Activated CD4-positive, alpha-beta memory T cell treated with anti-CD3 and anti-CD28 coated beads for 36 hours (primary cell): ENCODE results near the gene CHAF1A. TPM values are rescaled to one million over a fixed set of nuclear protein-coding genes. Genes with fewer than 3 reads are reported as not detected.
A peak's percentile ranks its signal among the peaks of the same experiment; 100 is the strongest.

Experiments
- CTCF ChIA-PET: fragments of 350-600 bp; sonication (Branson Sonifier 250); formaldehyde crosslinking; loops from one replicate; lab custom pipeline; 2021; ENCODE audit warnings: antibody characterized with exemption, inconsistent platforms; lab: Charles Lee
- POLR2A ChIA-PET: fragments of 350-600 bp; sonication (Branson Sonifier 250); formaldehyde crosslinking; loops from one replicate; lab custom pipeline; 2021; ENCODE audit warnings: antibody characterized with exemption; lab: Charles Lee
- DNase-seq: peaks from one replicate; pipeline ENCODE4 v3.0.0-alpha.2; 2020
- H3K27ac Mint-ChIP-seq: one replicate; pipeline ENCODE4 v1.8.0; 2021; ENCODE audit warnings: mixed read lengths
- H3K27me3 Mint-ChIP-seq: one replicate; pipeline ENCODE4 v1.8.0; 2021; ENCODE audit warnings: mixed read lengths
- H3K36me3 Mint-ChIP-seq: one replicate; pipeline ENCODE4 v1.8.0; 2021; ENCODE audit warnings: mixed read lengths
- H3K4me1 Mint-ChIP-seq: one replicate; pipeline ENCODE4 v1.8.0; 2021; ENCODE audit warnings: low read depth, mixed read lengths
- H3K4me3 Mint-ChIP-seq: one replicate; pipeline ENCODE4 v1.8.0; 2021; ENCODE audit warnings: mild to moderate bottlenecking, mixed read lengths
- H3K9me3 Mint-ChIP-seq: one replicate; pipeline ENCODE4 v1.8.0; 2021; ENCODE audit warnings: mixed read lengths
- intact Hi-C: fragments of 100-400 bp; cut with micrococcal nuclease; formaldehyde crosslinking; loops from one replicate; pipeline ENCODE4 v1.15.1; 2023
- total RNA-seq, 2 experiments: library from RNA; stranded (reverse); gene quantifications; one replicate each; pipeline ENCODE4 v1.2.3, GENCODE V29; 2021

Gene CHAF1A
- total RNA-seq = 10 to 100 TPM; 61.6 to 63.5 TPM

DNA sequence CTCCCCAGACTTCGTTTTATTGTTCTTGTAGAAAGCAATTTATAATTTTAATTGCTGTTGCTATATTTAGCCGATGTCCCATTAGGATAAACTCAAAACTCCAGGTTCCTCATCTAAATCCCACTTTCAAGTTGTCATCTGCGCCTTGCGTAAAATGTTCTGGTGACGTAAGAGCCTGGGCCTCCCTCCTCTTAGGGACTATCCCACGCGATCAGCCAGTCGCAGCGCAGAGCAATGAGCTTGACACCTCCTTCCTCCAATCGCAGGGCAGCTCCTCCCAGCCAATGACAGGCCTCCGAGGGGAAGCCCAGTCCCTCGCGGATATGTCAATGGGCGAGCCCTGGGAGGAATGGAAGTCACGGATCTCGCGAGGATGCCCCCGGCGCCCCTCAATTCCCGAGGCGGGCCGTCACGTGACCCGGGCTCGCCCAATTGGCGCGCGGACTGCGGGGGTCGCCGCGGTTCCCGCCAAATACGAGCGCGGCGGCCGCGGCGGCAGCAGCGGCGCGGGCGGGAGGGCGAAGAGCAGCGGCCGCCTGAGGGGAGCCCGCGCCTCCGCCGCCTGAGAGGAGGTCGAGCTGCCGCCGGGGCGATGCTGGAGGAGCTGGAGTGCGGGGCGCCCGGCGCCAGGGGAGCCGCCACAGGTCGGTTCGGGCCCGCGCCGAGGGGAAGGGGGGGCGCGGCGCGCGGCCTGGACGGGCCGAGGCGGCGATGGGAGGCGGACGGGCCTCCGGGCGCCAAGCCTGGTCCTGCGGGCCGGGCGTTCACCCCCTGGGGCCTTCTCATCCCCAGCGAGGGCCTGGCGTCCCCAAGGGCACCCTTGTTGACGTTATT is at the start of gene CHAF1A:
Gene CHAF1A, plus strand, starts transcription at position 470 of the 834 bp plus-strand sequence. Its CDS starts 123 bp downstream, at position 593.
- Mint-ChIP-seq H3K9me3 (no peaks in the 10 kb centered on the region), H3K4me3 (peak within 1 kb of the TSS; percentile 96), H3K27ac (peak within 1 kb of the TSS; percentile 86), H3K36me3 (peaks cover 25% of the 10 kb centered on the region), H3K27me3 (no peaks in the 10 kb centered on the region), H3K4me1 (peaks cover 56% of the 10 kb centered on the region)
- CTCF ChIA-PET = interaction anchor here (0.6 to 3.2 kb wide), 11 partner anchors 23 to 415 kb away, joined by 3 to 52 read pairs (median 9); partner anchors contain the start of genes FEM1A and MPND
- DNase-seq = peak; percentile 100
- intact Hi-C loops = loop anchor here (1.0 to 5.0 kb wide), 6 partner anchors 60 to 335 kb away; partner anchors contain the start of genes DPP9, YJU2 and ZBTB7A
- POLR2A ChIA-PET = interaction anchor here (0.6 to 3.1 kb wide), 6 partner anchors 23 to 155 kb away, joined by 3 to 23 read pairs (median 4); partner anchors contain the start of genes MPND and YJU2

DNA sequence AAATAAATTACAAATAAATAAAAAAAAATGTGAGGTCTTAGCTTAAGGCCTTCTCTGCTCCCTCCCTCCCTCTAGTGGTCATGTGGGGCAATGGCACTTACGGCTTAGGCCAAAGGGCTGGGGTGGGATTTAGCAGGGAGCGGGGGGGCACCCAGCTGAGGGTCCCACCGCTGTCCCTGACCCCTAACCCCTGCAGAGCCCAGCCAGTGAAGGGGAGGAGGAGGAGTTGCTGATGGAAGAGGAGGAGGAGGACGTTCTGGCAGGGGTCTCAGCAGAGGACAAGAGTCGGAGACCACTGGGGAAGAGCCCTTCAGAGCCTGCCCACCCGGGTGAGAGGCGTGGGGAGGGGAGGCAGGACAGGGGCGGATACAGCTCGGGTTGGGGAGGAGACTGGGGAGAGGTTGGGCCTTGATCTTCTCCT is 49.7 kb upstream of the CHAF1A start:
- CTCF ChIA-PET = interaction anchor here (0.6 to 4.6 kb wide), 40 partner anchors 8 to 362 kb away, joined by 3 to 93 read pairs (median 4); partner anchors contain the start of genes CHAF1A, EBI3, MPND and SH3GL1
- DNase-seq = peak; percentile 61
- Mint-ChIP-seq H3K9me3 (no peaks in the 10 kb centered on the region), H3K27ac (no peak overlapping the region), H3K36me3 (peaks cover 1% of the 10 kb centered on the region), H3K4me1 (no peaks in the 10 kb centered on the region), H3K4me3 (no peak overlapping the region), H3K27me3 (no peaks in the 10 kb centered on the region)
- POLR2A ChIA-PET = interaction anchor here (2.2 kb wide), 1 partner anchor 9 kb away, joined by 16 read pairs; the partner anchor contains the start of gene MPND
- intact Hi-C loops = loop anchor here (1.0 kb wide), 1 partner anchor 85 kb away; no protein-coding TSS in a partner anchor

DNA sequence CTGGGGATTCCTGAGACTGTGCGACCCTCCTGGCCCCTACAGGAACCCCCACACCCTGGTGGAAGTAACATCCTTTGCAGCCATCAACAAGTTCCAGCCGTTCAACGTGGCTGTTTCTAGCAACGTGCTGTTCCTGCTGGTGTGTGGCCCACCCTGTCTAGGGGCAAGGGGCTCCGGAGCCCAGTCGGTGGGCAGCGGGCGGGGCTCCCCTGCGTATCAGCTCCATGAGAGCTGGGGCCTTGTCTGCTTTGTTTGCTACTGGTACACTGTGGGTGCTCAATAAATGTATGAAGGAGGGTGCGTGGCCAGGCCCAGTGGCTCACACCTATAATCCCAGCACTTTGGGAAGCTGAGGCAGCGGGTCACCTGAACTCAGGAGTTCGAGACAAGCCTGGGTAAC is 48.2 kb upstream of the CHAF1A start:
- Mint-ChIP-seq H3K36me3 (peaks cover 2% of the 10 kb centered on the region), H3K27me3 (no peaks in the 10 kb centered on the region), H3K4me3 (no peak overlapping the region), H3K4me1 (no peaks in the 10 kb centered on the region), H3K9me3 (no peaks in the 10 kb centered on the region), H3K27ac (no peak overlapping the region)
- ChIA-PET POLR2A (interaction anchor here (0.6 kb wide), 1 partner anchor 111 kb away, joined by 3 read pairs; no protein-coding TSS in a partner anchor), CTCF (interaction anchor here (0.6 to 4.6 kb wide), 4 partner anchors 11 to 86 kb away, joined by 3 to 93 read pairs (median 24); partner anchors contain the start of gene MPND)
- DNase-seq = no peak
- intact Hi-C loops = no loop called here

GRCh38 chr19:4354897-4355296 is 47.5 kb upstream of the CHAF1A start:
- peaks cover 2% of the 10 kb centered on the region for H3K36me3 Mint-ChIP-seq
- no peaks in the 10 kb centered on the region for H3K9me3 Mint-ChIP-seq
- intact Hi-C loops = no loop called here
- no peaks in the 10 kb centered on the region for H3K4me1 Mint-ChIP-seq
- DNase-seq = no peak
- no peak overlapping the region for H3K4me3 Mint-ChIP-seq
- no peaks in the 10 kb centered on the region for H3K27me3 Mint-ChIP-seq
- ChIA-PET CTCF (interaction anchor here (0.6 to 4.6 kb wide), 3 partner anchors 14 to 87 kb away, joined by 3 to 93 read pairs (median 3); no protein-coding TSS in a partner anchor), POLR2A (interaction anchor here (0.6 to 0.8 kb wide), 2 partner anchors 115 to 186 kb away, joined by 3 to 5 read pairs; no protein-coding TSS in a partner anchor)
- no peak overlapping the region for H3K27ac Mint-ChIP-seq

DNA sequence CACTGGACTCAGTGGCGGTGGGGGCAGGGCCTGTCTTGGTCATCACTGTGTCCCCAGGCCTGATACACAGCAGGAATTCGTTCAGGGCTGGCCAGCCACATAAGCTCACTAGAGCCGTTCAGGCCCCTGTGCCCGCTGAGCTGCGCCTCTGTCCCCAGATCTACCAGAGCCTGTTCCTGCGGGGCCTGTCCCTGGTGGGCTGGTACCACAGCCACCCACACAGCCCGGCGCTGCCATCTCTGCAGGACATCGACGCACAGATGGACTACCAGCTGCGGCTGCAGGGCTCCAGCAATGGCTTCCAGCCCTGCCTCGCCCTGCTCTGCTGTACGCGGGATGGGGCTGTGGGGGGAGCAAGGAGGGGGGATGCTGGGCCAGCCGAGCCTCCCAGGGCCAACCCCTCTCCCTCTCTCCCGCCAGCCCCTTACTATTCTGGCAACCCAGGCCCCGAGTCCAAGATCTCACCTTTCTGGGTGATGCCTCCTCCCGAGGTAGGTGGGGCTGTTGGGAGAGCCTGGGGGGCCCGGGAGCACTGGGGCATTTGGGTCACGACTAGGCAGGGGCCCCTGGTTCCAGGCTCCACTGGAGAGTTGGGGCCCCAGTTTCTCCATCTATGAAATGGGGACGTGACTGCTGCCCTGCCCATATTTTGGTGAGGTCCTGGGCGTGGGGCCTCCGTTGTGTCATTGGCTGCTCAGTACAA is 45.2 kb upstream of the CHAF1A start:
- Mint-ChIP-seq H3K36me3 (peaks cover 9% of the 10 kb centered on the region), H3K4me1 (no peaks in the 10 kb centered on the region), H3K27me3 (no peaks in the 10 kb centered on the region), H3K4me3 (no peak overlapping the region), H3K9me3 (no peaks in the 10 kb centered on the region), H3K27ac (no peak overlapping the region)
- intact Hi-C loops = no loop called here
- ChIA-PET POLR2A (interaction anchor here (0.6 kb wide), 1 partner anchor 22 kb away, joined by 5 read pairs; no protein-coding TSS in a partner anchor), CTCF (interaction anchor here (0.6 to 1.2 kb wide), 4 partner anchors 12 to 254 kb away, joined by 3 to 7 read pairs (median 4); partner anchors contain the start of gene MPND)
- DNase-seq = no peak

GRCh38 chr19:4357921-4358326 is 44.5 kb upstream of the CHAF1A start:
- no peaks in the 10 kb centered on the region for H3K27me3 Mint-ChIP-seq
- POLR2A ChIA-PET = no interaction called here
- H3K4me1 Mint-ChIP-seq = no peaks in the 10 kb centered on the region
- intact Hi-C loops = no loop called here
- H3K27ac Mint-ChIP-seq = no peak overlapping the region
- H3K4me3 Mint-ChIP-seq = no peak overlapping the region
- H3K36me3 Mint-ChIP-seq = peaks cover 9% of the 10 kb centered on the region
- no peaks in the 10 kb centered on the region for H3K9me3 Mint-ChIP-seq
- no peak for DNase-seq
- CTCF ChIA-PET = interaction anchor here (0.6 kb wide), 2 partner anchors 16 to 253 kb away, joined by 3 to 7 read pairs; no protein-coding TSS in a partner anchor

DNA sequence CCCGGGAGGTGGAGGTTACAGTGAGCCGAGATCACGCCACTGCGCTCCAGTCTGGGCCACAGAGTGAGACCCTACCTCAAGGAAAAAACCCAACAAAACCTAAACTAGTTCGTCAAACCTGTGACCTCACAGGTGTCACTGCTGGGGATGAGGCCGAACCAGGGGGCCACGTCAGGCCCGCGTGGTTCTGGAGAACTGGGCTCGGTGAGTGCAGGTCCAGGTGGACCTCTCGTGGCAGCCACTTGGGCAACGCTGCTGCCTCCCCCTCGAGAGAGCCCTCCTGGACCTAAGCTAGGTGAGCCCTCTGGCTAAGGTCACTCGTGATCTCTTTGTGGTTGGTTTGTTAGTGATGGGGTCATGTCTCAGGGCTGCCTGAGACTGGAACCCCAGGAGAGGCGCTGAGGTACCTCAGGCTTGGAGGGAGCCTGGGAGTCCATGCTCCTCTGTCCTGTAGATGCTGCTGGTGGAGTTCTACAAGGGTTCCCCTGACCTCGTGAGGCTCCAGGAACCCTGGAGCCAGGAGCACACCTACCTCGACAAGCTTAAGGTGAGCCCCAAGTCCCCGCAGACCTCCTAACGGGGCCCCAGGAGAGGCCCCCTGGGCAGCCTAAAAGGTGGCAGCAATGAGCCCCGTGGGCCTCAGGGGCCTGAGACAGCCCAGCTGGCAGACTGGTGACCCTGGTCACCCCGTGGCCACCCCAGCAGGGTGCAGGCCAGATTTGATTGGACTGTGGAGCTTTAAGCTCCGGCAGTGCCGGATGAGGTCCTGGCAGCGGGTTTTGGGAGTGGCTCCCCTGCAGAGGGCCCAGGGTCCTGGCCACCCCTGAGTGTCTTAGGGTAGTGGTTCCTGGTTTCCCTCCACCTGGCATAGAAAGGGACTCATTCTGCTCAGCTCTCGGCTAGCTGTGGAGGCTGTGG is 43.5 kb upstream of the CHAF1A start:
- intact Hi-C loops = no loop called here
- Mint-ChIP-seq H3K27ac (no peak overlapping the region), H3K4me1 (no peaks in the 10 kb centered on the region), H3K27me3 (no peaks in the 10 kb centered on the region), H3K36me3 (peaks cover 9% of the 10 kb centered on the region), H3K4me3 (no peak overlapping the region), H3K9me3 (no peaks in the 10 kb centered on the region)
- ChIA-PET CTCF (interaction anchor here (1.2 kb wide), 1 partner anchor 41 kb away, joined by 3 read pairs; the partner anchor contains the start of gene SH3GL1), POLR2A (no interaction called here)
- no peak for DNase-seq

DNA sequence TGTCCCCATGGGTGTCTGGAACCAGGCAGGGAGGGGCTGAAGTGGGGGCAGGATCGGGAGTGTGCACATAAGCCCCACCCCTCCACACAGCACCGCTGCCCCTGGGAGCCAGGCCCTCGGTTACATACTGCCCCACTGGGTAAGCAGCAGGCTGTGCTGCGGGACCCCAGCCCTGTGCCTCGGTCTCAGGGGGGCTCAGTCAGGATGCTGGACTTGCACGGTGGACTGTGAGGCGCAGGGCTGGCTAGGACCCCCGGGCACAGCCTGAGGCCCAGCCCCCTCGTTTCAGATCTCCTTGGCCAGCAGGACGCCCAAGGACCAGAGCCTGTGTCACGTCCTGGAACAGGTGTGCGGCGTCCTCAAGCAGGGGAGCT is 42.8 kb upstream of the CHAF1A start:
- POLR2A ChIA-PET = no interaction called here
- Mint-ChIP-seq H3K4me3 (no peak overlapping the region), H3K27me3 (no peaks in the 10 kb centered on the region), H3K9me3 (no peaks in the 10 kb centered on the region), H3K36me3 (peaks cover 9% of the 10 kb centered on the region), H3K4me1 (no peaks in the 10 kb centered on the region), H3K27ac (no peak overlapping the region)
- no peak for DNase-seq
- intact Hi-C loops = no loop called here
- CTCF ChIA-PET = interaction anchor here (1.2 kb wide), 1 partner anchor 41 kb away, joined by 3 read pairs; the partner anchor contains the start of gene SH3GL1

- intact Hi-C loops = no loop called here
- no peaks in the 10 kb centered on the region for H3K27me3 Mint-ChIP-seq
- ChIA-PET POLR2A (no interaction called here), CTCF (interaction anchor here (1.1 kb wide), 1 partner anchor 8 kb away, joined by 3 read pairs; no protein-coding TSS in a partner anchor)
- H3K27ac Mint-ChIP-seq = peak overlapping the region; percentile 3
- no peaks in the 10 kb centered on the region for H3K4me1 Mint-ChIP-seq
- peaks cover 9% of the 10 kb centered on the region for H3K36me3 Mint-ChIP-seq
- no peaks in the 10 kb centered on the region for H3K9me3 Mint-ChIP-seq
- no peak for DNase-seq
- H3K4me3 Mint-ChIP-seq = no peak overlapping the region
Measured at GRCh38 chr19:4360081-4360569, 42.3 kb upstream of the CHAF1A start.

DNA sequence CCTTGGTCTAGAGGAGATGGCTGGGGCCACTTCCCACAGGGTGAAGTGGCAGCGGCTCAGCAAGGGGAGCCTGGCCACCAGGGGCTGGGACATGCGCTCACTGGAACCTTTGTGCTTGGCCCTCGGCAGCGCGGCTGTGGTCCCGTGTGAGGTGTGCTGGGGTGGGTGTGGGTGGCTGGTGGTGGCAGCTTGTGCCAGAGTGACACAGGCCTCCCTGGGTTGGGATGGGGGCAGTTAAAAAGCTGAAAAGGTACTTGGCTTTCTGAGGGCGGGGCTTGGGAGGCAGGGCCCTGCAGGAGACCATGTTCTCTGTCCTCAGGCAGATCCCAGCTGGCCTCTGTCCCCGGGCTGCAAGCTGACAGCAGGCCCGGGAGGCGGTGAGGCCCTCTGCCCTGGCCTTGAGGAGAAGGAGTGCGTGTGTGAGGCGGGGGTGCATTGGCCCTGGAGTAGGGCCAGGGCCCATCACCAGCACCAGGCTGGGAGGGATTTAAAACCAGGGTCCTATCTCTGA is 41.7 kb upstream of the CHAF1A start:
- ChIA-PET POLR2A (no interaction called here), CTCF (interaction anchor here (1.1 kb wide), 1 partner anchor 8 kb away, joined by 3 read pairs; no protein-coding TSS in a partner anchor)
- no peak overlapping the region for H3K4me3 Mint-ChIP-seq

More for the DNA sequence above, 41.7 kb upstream of the CHAF1A start:
- H3K27ac Mint-ChIP-seq = peak overlapping the region; percentile 8
- intact Hi-C loops = no loop called here
- no peaks in the 10 kb centered on the region for H3K27me3 Mint-ChIP-seq
- H3K36me3 Mint-ChIP-seq = peaks cover 9% of the 10 kb centered on the region
- no peak for DNase-seq
- no peaks in the 10 kb centered on the region for H3K4me1 Mint-ChIP-seq
- no peaks in the 10 kb centered on the region for H3K9me3 Mint-ChIP-seq
